CD4-positive, alpha-beta T cell treated with Interleukin-21 for 1 hour (primary cell): ENCODE data around the gene PNRC2.
A peak's percentile ranks its signal among the peaks of the same experiment; 100 is the strongest.

Source experiments
- DNase-seq: peaks from one replicate; pipeline ENCODE4 v3.0.0-alpha.2; 2020

Gene PNRC2, protein sequence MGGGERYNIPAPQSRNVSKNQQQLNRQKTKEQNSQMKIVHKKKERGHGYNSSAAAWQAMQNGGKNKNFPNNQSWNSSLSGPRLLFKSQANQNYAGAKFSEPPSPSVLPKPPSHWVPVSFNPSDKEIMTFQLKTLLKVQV

DNA sequence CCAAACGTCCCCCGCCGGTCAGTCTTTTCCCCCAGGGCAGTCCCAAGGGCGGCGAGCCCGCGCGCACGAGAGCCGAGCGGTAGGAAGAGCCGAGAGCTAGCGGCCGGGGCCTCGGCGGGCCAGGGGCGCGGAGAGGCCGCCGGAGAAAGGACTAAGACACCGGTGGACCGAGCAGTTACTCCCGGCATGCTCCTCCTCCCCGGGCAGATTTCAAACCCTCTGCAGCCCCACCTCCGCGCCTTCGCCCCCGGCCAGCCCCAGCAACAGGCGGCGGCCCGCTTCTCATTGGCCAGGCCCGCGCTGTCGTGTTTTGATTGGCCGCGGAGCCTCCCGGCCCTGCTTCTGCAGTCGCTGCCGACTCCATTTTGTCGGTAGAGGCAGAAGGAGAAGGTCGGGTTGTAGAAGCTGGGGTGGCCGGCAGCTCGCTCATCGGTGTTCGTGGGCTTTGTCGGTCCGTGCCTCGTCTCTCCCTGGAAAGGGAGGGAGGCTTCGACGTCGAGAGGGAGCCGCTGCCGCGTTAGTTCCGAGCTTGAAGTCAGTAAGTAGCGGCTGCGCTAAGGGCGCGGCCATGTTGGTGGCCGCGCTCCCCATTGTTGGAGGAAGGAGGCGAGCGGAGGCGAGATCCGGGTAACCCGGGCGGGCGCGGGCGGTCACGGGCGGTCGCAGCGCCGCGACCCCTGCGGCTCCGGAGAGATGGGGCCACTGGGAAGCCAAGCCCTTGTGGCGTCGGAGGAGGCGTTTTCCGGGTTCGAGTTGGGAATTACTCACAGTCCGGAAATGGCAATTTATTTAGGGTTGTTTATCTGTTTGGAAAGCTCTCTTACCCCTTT is at the start of gene PNRC2:
Gene PNRC2, plus strand, starts transcription at position 368 of the 830 bp plus-strand sequence. CDS start 1,630 bp downstream, outside the sequence.
- DNase-seq: peak; percentile 95

DNA sequence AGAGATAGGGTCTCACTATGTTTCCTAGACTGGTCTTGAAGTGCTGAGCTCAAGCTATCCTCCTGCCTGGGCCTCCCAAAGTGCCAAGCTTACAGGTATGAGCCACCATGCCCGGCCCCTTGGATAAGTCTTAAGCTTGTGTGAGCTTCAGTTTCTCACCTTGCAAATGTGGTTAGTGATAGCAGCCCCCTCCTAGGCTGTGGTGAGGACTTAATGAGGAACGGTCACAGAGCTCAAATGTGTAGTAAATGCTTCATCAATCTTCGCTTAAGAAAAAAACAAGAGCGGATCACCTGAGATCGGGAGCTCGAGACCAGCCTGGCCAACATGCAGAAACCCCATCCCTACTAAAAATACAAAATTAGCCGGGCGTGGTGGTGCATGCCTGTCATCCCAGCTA is 49.5 kb upstream of the PNRC2 start:
- DNase-seq: no peak

DNA sequence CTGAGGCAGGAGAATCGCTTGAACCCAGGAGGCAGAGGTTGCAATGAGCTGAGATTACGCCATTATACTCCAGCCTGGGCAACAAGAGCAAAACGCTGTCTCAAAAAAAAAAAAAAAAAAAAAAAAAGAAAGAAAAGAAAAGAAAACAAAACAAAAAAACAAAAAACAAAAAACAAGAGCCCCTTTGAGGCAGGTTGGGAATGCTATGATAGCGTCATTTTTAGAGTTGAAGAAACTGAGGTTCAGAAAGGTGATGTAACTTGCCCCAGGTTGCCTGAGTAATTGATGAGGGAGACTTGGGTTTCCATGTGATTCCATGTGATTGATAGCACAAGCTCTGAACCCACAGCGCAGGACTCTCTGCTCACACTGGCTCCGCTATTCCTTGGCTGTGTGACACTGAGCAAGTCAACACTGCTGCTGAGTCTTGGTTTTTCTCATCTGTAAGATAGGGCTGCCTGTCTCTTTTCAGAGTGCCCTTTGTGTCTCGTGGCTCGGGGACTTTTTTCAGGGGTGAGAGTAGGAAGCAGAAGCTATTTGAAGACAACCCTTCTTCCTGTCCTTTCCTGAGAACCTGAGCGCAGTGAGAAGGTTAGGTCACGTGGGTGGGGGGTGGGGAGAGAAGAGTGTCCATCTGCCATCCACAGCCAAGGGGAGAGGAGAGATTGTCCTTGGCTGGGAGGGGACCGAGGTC is 48.9 kb upstream of the PNRC2 start:
- peak; percentile 22 for DNase-seq

DNA sequence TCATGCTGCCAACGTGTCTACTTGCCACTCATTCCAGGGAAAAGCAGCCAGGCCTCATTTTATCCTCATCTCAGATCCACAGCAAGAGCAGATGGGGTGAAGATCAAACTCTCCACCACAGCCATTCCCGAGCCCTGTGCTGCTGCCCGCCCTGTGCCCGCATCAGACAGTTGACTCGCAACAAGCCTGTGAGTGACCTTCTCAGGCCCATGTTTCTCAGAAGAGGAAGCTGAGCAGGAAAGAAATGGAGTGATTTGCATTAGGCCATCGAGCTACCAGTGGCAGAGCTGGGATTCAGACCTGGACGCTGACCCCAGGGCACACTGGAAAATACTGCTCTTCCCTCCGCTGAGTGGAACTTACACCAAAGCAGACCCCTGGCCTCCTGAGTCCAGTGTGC is 47.7 kb upstream of the PNRC2 start:
- DNase-seq: no peak

DNA sequence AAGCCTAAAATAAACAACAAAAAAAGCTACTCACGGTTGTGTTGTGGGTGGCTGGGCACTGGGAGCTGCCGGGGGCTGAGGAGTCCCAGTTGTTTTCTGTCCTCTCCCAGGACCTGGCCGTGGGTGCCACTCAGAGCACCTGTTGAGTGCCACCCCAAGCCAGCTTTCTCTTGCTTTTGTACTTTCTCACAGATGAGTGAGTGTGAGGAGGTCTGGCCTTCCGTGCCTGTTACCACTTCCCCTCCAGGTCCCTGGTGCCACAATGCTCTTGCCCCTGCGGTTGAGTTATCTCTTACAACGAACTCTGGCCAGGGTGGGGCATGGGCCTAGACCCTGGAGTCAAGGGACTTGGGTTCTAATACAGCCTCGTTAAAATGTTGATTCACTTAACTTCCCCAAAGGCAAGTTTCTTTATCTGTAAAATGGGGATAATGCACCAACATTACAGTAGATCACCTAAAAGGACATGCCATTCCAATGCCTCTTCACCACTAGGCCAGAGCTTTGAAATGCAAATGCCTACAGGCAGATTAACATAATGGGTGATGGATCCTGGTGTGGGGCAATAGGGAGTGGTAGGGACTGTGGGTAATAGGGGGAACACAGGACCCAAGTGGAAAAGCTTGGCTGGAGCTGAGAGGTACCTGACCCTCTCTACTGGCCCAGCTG is 46.3 kb upstream of the PNRC2 start, which contains the start of gene CNR2:
Gene CNR2, minus strand, starts transcription at position 151 of the 669 bp plus-strand sequence. CDS start 37,745 bp downstream, outside the sequence.
- DNase-seq: peak; percentile 38

DNA sequence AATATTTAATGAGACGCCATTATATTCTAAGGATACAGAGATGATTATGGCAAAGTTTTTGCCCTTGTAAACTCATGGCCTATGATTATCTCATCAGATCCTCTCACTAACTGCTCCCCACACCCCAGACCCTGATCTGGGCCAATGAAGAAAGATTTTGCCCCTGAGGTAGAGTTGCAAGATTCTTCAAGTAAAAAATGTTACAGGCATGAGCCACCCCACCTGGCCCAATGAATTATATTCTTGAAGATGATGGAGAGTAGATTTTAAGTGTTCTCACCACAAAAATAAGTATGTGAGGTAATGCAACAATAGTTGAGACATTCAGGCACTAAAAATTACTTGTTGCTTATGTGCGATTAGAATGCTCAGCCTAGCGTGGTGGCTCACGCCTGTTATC is 44.7 kb upstream of the PNRC2 start:
- DNase-seq: no peak

DNA sequence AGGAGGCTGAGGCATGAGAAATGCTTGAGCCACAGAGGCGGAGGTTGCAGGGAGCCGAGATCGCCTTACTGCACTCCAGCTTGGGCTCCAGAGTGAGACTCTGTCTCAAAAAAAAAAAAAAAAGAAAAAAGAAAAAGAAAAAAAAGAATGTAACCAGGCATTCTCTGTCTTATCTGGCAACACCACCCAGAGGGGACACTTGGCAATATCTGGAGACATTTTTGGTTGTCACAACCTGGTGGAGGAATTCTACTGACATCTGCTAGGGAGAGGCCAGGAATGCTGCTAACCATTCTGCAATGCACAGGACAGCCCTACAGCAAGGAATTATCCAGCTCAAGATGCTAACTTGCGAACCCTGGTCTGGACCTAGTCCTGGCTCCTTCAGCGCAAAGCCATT is 44.2 kb upstream of the PNRC2 start:
- DNase-seq: no peak

DNA sequence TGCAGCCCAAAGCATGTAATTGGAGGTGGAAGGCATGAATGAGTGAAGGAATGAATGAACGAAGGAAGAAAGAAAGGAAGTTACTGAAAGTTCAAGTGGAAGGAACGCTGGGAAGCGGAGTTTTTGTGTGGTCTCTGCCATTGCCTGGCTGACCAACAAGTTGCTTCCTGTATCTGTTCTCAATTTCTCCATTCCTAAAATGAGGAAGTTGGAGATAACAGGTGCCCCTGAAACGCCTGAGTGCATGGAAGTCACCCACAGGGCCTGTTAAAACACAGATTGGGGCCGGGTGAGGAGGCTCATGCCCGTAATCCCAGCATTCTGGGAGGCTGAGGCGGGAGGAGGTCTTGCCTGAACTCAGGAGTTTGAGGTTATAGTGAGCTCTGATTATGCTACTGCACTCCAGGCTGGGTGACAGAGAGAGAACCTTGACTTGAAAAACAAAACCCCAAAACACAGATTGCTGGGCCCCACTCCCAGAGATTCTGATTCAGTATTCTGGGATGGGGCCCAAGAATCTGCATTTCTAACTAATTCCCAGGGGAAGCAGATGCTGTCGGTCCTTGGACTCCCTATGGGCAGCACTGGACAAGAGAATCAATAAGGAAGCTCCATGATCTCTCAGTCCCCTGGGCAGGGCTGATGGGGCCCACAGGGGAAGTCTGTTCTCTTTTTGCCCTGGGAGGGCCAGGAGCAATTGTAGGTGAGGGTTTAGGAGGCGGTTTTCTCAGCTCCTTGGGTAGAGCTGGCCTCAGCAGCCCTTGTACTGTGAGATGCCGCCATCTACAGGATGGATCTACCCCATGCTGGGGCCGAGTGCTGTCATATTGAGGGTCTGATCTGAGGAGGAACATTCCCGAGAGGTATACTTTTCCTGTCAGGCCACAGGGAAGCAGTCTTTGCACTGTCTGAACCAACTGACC is 43.2 kb upstream of the PNRC2 start:
- DNase-seq: peak; percentile 69

DNA sequence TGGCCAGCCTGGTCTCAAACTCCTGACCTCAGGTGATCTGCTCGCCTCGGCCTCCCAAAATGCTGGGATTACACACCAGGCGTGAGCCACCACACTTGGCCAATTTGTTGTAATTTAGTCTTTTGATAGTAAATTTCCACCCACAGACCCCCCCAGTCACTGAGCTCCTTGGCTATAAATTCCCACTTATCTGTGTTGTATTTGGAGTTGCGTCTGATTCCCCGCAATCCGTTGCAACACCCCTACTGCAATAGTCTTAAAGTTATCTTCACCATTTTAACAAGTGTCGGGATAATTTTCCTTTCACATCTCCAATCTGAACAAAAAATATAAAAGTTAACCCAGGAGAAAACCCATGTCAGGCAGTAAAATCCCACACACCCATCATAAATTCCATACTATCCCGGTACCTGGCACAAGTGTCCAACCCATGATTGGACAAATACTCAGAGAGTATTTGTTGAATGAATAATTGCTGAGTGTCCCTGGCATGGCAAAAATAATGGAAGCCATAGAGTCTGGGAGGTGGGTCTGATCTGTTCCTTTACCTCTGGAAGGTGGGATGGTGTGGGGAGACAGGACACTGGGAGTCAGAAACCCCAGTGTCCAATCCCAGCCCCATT is 37.2 kb upstream of the PNRC2 start:
- no peak for DNase-seq

DNA sequence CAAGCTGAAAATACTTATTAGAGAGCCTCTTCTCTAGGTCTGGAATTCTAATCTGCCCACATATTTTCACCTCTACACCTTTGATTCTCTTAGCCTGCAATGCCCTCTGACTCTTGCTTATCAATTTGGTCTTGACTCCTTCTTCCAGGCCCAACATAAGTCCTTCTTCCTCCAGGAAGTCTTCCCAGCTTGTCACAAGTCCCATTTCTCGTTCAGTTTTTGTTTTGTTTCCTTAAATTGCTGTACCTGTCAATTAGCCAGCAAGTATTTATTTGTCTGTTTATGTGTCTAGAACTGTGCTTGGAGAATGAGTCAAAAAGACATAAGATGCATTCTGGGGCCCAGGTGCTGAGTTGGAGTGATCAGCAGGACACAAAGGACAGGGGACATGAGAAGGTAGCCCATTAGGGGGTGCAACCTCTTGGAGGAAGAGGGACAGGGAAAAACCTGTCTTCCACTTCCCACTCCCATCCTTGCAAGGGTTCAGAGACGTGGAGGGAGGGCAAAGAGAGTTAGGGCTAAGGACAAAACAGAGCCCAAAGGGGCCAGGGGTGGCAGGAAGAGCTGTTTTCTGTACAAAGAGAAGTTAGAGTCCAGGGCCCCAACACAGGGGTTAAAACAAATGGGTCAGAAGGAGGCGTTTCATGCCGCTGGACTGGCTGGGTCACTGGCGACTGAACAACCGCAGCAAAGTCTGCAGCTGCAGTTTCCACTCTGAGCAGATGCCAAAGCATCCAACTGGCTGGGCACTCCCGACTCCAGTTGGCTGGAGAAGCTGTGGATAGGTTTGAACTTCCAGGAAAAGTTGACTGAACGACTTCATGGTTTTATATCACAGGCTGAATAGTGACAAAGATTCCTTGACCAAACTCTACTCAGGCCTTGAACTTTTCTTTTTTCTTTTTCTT is 35.8 kb upstream of the PNRC2 start:
- DNase-seq: no peak

DNA sequence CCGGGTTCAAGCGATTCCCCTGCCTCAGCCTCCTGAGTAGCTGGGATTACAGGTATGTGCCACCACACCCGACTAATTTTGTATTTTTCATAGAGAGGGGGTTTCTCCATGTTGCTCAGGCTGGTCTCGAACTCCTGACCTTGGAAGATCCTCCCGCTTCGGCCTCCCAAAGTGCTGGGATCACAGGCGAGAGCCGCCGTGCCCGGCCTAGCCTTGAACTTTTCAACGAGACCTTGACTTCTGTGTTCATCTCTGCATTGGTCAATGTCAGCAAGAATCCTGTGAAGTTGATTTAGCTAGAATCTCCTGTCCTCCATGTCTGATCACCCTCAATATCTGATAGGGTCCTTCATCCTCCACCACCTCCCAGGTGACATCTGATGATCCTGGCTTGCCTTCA is 35.0 kb upstream of the PNRC2 start:
- no peak for DNase-seq

DNA sequence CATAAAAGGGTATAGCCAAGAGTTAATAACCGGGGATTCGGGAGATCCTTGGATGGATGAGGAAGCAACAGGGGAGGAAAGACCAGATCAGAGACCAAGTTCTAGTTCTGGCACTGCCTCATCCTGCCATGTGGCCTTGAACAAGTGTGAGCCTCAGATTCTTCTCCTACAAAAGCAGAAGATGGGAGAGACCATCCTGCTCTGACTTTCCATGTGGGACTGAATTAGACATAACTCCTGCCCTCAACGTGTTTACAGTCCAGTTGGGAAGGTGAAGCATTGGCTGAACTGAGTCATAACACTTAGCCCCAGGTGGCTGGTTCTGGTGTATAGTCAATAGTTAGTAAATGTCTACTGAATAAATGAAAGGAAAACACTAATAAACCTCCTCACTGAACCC is 34.3 kb upstream of the PNRC2 start:
- no peak for DNase-seq

DNA sequence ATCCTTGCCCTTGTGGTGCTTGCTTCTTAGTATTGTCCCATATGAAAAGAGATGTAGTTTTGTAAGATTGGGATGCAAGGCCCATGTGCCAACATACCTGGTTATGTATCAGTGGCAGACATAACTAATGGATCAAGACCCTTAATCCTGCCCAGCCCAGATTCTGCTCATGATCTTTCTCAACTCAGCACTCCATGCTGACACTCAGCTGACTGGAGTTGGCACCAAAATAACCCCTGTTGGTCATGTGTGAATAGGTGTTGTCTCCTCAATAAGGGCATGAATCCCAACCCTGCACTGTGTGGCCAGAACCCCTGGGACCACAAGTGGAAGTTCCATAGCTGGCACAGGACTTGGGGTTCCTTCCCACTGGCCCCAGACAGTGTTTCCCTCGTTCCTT is 32.5 kb upstream of the PNRC2 start:
- DNase-seq: no peak

DNA sequence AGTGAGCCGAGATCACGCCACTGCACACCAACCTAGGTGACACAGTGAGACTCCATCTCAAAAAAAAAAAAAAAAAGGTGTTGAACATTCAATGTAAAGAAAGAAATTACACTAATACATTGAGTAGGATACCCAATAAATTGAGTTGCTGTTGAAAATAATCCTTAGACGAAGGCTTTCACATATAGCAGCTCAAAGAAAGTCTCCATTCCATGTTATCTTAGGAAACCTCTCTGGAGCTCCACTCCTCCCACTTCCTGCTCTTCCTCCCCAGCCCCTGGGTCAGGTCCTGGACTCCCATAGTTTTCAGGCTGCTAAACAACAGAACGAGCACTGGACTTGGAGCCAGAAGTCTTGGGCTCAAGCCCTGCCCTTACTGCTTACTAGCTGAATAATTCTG is 30.8 kb upstream of the PNRC2 start:
- DNase-seq: no peak

DNA sequence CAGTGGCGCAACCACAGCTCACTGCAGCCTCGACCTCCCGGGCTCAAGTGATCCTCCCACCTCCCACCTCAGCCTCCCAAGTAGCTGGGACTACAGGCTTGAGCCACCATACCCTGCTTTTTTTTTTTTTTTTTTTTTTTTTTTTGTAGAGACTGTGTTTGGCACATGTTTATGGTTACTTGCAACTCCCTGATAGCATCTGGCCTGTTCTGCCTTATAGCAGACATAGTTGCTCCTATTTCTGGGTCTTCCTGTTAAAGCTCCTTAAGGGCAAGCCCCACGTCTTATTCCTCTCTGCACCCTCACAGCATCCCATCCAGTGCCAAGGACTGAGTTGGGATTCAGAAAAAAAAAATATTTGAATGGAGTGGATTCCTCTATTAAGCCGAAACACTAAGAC is 29.4 kb upstream of the PNRC2 start:
- no peak for DNase-seq

DNA sequence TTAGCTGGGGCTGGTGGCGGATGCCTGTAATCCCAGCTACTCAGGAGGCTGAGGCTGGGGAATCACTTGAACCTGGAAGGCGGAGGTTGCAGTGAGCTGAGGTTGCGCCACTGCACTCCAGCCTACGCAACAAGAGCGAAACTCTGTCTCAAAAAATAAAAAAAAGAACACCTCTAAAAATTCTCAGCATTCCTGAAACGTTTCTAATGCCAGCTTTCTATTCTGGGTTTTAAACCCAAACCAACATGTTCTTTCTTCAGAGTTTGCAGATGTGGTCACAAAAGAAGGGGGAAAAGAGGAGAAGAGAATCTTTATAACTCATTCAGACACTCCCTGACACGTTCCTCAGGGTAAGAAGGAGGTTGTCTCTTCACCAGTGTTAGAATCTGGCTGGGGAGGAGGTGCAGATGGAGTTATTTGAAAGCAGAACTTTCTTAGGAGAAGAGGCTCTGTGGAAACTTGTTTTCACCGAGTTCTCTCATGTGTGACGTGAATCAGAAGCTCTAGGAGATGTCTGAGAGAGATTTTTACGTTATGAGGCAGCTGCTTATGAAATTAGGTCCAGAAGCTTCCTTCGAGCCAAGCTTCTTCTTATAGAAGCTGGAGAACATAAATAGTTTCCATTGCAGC is 28.7 kb upstream of the PNRC2 start:
- DNase-seq: no peak

DNA sequence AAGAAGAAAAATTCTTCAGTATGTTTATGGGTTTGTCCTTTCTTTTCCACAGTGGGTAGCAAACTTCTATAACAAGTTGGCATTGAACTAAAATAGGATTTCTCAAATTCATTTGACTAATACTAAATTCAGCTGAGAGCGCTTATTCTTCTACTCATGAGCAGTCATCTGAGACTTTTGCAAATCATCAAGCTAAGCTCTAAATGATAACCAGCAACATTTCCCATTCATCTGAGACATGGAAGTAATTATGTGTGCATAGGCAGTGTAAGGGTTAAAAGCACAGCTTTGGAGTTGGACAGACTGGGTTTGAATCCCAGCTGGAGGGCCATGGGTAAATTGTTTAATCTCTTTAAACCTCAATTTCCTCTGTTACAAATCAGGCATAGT is 28.1 kb upstream of the PNRC2 start:
- no peak for DNase-seq

DNA sequence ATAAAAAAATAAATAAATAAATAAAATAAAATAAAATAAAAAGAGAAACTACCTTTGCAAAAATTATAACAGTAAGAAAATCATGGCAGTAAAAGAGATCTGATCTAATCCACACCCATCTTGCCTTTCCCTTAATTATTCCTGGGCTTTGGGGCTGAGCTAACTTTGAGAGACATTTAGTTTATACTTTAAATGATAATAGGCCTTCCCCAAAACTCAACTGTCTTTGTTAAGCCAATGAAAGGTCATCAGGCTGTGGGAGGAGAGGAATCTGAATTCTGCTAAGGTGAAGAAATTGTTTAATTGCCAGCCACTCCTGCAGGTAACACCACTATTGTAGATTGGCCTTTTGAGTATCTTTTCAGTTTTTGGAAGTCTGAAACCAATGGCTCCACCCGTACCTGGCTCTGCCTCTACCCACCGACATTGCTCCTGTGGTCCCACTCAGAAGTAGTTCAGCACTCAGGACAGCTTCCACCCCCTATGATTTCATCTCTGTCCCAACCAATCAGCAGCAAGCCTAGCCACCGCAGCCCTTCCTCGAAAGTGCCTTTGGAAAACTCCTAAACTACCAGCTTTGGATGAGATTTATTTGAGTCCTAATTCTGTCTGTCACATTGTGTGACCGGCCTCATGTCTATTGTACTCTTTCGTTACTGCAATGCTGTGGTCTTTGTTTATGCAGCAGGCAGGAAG is 23.0 kb upstream of the PNRC2 start:
- DNase-seq: no peak

DNA sequence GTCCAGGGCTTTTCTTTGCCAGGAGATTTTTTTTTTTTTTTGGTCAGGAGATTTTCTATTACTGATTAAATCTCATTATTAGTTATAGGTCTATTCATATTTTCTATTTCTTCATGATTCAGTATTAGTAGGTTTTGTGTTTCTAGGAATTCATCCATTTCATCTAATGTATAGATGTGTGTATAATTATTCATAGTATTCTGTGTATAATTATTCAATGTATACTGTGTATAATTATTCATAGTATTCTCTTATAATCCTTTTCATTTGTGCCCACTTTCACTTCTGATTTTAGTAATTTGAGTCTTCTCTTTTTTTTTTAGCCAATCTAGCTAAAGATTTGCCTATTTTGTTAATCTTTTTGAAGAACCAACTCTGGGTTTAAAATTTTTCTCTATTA is 12.3 kb upstream of the PNRC2 start:
- no peak for DNase-seq

DNA sequence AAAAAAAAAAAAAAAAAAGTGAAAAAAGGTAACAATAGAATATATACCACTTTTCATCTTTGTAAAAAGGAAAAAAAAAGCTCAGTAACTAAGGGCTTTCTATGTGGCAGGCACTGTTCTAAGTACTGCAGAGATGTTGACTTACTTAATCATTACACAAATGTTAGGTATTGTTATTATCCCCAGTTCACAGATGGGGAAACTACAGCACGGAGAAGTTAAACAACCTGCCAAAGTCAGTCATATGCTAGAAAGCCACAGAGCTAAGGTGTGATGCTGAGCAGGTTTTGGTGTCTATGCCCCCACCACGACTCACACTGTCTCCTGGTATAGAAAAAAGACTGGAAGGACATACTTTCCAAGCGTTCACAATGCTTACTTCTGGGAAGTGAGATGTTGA is 6.6 kb upstream of the PNRC2 start:
- DNase-seq: no peak
